DMS153 (cell line): ENCODE results near the gene MYH7B.

Source experiments
- DNase-seq: peaks from one replicate; lab custom pipeline; 2025; lab: John Stamatoyannopoulos, UW

MYH7B gene

GRCh38 chr20:34992751-34993417 is 37.2 kb downstream of the MYH7B start:
- no peak for DNase-seq

DNA sequence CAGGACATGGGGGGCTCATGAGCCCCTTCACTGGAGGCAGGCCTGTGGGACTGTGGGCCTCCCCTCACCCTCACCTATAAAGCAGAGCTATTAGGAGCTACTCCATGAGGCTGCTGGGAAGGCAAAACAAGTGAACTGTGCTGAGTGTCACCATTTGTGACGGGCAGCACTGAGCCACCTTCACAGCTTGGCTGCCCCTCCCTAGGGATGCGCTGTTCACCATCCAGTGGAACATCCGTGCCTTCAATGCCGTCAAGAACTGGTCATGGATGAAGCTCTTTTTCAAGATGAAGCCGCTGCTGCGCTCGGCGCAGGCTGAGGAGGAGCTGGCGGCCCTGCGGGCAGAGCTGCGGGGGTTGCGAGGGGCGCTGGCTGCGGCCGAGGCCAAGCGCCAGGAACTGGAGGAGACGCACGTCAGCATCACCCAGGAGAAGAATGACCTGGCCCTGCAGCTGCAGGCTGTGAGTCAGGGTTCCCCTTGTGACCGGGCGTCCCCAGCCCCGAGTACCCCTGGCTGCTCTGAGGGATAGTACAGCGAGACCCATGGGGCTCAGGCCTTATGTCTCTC is 38.4 kb downstream of the MYH7B start:
- no peak for DNase-seq

DNA sequence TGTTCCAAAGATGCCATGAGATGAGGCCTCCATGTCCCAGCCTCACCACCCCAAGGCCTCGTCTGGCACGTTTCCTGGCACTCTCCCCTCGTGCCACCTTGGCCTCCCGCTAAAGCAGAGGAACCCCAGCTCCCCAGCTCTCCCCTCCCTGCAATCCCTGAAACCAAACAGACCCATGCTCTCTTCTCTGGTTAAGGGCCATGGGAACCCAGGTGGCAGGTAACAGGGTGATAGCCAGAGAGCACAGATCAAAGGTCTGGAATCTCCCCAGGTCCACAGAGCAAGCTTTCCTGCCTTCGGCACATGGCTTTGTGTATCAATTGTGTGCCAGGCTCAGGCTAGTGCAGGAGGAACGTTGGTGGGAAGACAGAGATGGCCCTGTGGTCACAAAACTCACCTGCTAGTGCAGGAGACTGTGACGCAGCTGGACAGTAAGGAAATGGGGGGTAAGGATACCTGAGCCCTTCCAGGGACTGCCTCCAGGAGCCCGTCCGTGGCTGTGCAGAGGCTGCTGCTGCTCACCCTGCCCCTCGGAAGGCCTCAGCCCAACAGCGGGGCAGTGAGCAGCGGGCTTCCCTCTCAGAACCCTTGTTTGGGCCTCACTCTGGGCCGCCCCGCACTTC is 39.0 kb downstream of the MYH7B start:
- no peak for DNase-seq

DNA sequence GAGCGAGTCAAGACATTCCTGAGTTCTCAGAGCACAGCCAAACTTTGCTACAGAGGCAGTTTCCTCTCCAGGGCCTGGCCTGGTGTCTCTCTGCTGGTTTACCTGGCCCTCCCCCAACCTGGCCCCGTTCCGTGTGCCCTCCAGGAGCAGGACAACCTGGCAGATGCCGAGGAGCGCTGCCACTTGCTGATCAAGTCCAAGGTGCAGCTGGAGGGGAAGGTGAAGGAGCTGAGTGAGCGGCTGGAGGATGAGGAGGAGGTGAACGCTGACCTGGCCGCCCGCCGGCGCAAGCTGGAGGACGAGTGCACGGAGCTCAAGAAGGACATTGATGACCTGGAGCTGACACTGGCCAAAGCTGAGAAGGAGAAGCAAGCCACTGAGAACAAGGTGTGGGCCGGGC is 39.5 kb downstream of the MYH7B start:
- DNase-seq = no peak

GRCh38 chr20:34995696-34996095 is 40.0 kb downstream of the MYH7B start:
- DNase-seq = no peak

GRCh38 chr20:34996243-34997028 is 40.8 kb downstream of the MYH7B start:
- DNase-seq = no peak

DNA sequence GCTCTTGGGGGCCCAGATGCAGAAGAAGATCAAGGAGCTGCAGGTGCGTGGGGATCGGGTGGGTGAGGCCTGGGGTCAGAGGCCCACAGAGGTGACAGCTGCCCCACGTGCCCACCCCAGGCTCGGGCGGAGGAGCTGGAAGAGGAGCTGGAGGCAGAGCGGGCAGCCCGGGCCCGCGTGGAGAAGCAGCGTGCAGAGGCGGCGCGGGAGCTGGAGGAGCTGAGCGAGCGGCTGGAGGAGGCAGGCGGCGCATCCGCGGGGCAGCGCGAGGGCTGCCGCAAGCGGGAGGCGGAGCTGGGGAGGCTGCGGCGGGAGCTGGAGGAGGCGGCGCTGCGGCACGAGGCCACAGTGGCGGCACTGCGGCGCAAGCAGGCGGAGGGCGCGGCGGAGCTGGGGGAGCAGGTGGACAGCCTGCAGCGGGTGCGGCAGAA is 41.5 kb downstream of the MYH7B start:
- DNase-seq = no peak

GRCh38 chr20:34997774-34998173 is 42.1 kb downstream of the MYH7B start:
- no peak for DNase-seq

- no peak for DNase-seq
Observed at GRCh38 chr20:34998331-34998950, 42.8 kb downstream of the MYH7B start.

- DNase-seq = no peak
Observed at GRCh38 chr20:34999021-34999451, 43.4 kb downstream of the MYH7B start.

GRCh38 chr20:34999782-35000181 is 44.1 kb downstream of the MYH7B start:
- no peak for DNase-seq

- no peak for DNase-seq
Observed at GRCh38 chr20:35000311-35000921, 44.7 kb downstream of the MYH7B start.

GRCh38 chr20:35000922-35001595 is 45.4 kb downstream of the MYH7B start:
- no peak for DNase-seq

- no peak for DNase-seq
Observed at GRCh38 chr20:35001596-35002362, 46.1 kb downstream of the MYH7B start.

DNA sequence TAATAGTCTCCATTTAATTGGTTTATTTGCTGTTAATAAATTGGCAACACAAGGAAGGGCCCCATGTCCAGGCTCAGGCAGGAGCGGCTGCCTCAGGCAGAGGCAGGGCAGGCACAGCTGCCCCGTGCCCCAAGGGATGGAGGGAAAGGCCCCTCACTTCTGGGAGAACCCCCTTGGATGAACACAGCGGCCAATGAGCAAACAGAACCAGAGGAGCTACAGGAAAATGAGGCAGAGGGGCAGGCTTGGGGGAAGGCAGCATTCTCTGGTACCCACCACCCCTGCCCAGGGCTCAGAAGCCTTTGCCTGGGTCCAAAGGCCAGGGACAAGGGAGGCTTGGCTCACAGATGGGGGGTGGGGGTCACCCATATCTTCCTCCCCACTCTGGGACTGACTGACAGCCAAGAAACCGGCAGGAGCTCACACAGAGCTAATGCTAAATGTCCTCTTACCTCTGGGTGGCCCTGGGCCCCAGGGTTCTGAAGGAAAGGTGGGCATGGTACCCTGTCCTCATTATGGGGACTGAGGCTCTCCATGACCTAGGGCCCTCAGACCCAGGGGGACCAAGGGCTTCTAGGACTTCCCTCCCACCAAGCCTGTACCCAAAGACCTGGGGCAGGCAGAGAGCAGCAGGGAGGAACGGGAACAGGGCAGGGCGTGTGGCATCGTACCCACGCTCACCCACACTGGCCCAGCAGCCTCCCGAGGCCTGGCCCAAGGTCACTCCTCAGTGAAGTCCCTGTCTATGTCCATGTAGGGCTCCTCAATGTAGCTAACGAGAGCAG is 47.0 kb downstream of the MYH7B start:
- DNase-seq = no peak

DNA sequence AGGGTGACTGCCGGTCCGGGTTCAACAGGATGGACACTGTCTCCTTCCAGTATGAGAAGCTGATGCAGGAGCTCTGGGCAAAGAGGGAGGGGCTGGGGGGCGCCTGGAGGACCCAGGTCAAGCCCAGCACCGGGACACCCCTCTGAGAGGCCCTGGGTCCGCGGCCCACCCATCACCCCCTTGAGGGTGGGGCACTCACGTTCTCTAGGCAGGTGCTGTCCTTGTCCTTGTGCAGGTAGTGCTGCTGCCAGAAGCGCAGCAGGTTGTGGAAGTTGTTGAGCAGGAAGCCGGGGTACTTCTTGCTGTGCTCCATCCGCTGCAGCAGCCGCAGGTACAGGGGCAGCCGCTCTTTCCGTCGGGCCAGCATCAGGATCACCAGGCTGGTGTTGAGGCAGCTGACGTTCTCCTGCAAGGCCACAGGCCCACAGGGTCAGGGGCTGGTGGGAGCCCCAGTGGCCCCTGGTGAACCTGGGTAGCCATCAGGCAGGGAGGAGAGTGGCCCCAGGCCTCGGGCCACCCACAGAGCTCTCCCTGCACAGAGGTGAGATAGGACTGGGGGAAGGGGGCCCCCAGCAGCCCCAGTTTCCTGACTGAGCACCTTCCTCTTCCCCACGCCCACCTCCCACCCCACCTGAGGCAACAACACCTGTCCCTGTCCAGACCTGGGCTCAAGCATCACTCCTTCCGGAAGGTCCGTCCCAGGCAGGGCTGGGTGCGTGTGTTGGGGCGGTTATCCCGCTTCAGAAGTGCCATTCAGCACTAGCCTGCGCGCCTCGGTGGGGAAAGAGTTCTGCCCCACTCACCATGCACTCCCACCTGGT is 47.8 kb downstream of the MYH7B start:
- no peak for DNase-seq

DNA sequence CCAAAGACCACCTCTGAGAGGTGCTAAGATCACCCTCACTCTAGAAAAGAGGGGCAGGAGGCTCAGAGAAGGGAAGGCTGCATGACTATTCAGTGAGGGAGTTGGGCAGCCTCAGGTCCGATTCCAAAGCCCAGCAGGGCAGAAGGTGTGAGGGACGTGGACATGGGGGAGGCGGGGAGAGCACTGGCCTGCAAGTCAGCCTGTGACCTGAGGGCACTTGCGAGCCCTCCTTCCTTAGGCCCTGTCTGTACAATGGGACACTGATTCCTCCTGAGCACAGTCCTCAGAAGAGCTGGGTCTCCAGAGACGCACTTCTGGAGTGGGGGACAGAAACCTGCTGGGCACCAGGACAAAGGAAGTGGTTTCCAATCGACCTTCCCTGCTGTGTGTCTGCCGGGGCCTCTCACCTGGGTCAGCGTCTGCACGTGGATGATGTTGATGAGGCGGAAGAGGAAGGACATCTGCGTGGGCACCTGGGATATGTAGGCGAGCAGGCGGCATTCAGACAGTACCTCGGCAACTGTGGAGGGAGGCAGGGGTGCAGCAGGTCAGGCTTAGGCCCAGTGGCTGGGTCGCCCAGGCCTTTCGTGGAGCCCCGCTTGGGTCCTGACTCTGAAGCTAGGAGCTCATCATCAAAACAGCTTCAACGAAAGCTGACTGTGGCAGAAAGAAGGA is 48.5 kb downstream of the MYH7B start:
- no peak for DNase-seq

DNA sequence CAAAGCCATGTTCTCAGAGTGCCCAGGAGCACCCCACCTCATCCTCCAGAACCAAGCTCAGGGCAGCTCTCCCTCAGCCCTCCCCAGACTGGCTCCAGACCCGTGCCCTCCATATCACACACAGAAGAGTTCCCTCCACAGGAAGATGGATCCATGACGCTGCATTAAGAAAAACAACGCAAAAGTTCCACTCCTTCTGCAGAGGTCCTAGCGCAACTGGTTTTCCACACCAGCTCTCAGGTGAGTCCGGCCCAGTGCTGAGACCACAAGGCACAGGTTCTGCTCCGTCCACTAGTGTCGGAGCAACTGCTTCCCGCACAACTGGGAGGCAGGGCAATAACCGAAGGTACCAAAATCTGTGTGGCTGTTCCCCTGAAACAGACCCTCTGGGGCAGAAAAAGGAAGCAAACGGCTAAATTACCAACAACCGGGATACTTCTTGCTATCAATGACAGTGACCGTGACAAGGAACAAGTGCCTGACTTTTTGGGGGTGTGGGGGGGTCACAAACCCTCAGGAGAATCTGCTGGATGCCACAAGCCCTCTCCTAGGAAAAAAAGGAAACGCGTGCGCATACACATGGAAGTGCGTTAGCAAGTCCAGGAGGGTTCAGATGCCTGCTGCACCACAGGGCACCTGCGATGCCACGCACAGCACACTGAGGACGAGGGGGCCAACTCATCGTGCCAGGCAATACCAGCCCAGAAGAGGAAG is 49.2 kb downstream of the MYH7B start:
- no peak for DNase-seq
